KBM-7 (cell line): ENCODE data around the gene C2orf69.

Experiments used
- DNase-seq: peaks from one replicate; pipeline ENCODE4 v3.0.0-alpha.2; 2015
- in situ Hi-C: fragments of 300-500 bp; cut with MboI; formaldehyde crosslinking; loops from 2 replicates; pipeline ENCODE4 v1.14.3; 2020; ENCODE audit warnings: low sequenced_read_pairs, low pct_unique_long_range_greater_than_20kb, mixed read lengths

The C2orf69 gene

DNA sequence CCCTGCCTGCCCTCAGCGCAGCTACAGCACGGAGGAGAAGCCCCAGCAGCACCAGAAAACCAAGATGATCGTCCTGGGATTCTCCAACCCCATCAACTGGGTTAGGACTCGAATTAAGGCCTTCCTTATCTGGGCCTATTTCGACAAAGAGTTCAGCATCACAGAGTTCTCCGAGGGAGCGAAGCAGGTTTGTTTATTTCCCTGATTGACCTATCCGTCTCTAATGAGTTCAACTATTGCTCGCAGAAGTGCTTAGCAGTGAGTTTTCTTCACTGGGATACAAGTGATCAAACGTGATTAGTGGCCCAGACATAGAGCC, 44.9 kb downstream of the C2orf69 start:
- DNase-seq, result no peak
- in situ Hi-C loops, result no loop called here

DNA sequence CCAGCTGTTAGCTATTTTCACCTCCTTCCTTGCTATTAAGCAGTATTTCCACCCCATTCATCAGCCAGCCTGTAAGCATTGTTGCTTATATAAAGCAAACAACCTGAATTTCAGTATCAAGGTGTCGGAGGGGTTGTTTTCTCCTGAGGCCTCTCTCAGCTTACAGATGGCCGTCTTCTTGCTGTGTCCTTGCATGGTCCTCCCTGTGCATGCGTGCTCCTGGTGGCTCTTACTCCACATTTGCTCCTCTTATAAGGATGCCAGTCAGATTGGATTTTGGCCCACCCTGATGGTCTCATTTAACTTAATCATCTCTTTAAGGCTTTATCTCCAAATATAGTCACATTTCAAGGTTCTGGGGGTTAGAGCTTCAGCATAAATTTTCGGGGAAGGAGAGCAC, 46.9 kb downstream of the C2orf69 start:
- no peak for DNase-seq
- in situ Hi-C loops, result no loop called here

GRCh38 chr2:199962203-199962602, 51.1 kb downstream of the C2orf69 start:
- DNase-seq, result no peak
- in situ Hi-C loops, result no loop called here

- no peak for DNase-seq
Measured at GRCh38 chr2:199966405-199966804, 55.3 kb downstream of the C2orf69 start.

GRCh38 chr2:199966976-199967375, 55.9 kb downstream of the C2orf69 start:
- in situ Hi-C loops, result no loop called here
- DNase-seq, result no peak

More at GRCh38 chr2:199966405-199966804, 55.3 kb downstream of the C2orf69 start:
- in situ Hi-C loops, result no loop called here

GRCh38 chr2:199968126-199968525, 57.0 kb downstream of the C2orf69 start:
- no peak for DNase-seq
- in situ Hi-C loops, result no loop called here

DNA sequence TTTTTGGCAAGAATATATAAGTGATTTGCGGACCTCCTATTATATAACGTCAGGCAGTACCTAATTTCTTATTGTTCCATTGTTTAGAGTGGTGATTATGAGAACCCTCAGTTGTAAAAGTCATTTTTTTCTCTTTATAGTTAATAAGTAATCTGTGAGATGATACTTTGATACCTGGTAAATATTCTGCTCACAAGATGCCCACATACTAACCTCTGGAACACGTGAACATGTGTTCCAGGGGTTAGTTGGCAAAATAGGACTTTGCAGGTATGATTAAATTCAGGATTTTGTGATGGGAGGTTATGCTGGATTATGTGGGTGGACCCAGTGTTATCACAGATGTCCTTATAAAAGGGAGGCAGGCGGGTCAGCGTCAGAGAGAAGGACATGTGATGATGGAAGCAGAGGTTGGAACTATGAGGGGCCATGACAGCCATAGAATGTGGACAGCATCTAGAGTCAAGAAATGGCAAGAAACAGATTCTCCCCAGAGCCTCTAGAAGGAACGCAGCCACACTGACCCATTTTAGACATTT, 61.1 kb downstream of the C2orf69 start:
- in situ Hi-C loops, result loop anchor here (10.0 kb wide), 1 partner anchor 503 kb away; no protein-coding TSS in a partner anchor

GRCh38 chr2:199973703-199974102, 62.6 kb downstream of the C2orf69 start:
- in situ Hi-C loops, result loop anchor here (10.0 kb wide), 1 partner anchor 501 kb away; no protein-coding TSS in a partner anchor
- DNase-seq, result peak; percentile 33

More for the DNA sequence above, 61.1 kb downstream of the C2orf69 start:
- no peak for DNase-seq

DNA sequence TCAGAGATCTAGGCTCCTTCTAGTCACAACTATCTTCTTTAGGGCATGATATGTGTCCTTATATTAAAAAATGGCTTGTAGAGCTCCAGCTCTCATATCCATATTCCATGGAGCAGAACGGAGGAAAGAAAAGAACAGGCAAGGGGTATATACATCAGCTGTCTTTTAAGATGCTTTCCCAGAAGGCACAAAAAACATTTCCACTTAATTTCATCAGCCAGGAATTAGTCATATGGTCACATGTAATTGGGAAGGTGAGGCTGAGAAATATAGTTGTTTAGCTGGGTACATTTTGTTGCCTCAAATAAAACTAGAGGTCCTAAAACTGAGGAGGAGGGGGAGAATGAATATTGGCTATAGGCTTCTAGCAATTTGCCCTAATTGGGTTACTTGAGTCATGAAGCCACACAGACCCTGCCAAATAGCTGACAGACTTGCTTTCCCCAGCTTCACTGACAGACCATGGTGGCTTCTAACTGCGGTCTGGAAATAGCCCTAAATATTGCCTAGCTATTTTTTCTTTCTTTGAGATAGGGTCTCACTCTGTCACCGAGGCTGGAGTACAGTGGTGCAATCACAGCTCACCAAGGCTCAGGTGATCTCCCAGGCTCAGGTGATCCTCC, 64.3 kb downstream of the C2orf69 start:
- no peak for DNase-seq
- in situ Hi-C loops, result loop anchor here (10.0 to 25.0 kb wide), 2 partner anchors 499 to 737 kb away; no protein-coding TSS in a partner anchor
